ENCODE data around the gene CD164L2.

DNA sequence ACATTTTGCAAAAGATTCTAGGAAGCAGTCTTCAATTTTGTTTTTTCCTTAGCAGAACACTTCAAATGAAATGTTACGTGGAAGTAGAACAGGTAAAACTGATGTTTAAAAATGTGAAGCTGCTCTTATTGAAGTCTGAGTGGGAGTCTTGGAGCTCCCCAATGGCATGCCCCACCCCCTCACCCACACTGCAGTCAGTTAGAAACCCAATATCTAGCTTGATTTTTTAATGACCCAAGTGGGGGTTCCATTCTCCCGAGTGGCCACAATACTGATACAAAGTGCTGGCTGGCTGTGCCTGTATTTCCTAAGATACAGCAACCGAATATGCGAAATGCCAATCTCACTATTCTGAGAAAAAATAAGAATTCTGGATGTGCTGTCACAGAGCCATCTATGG, 40.6 kb upstream of the CD164L2 start:
- TF ChIP-seq EZH2 (IDR thresholded peaks at IDR 0.05; ENCODE audit: low read depth, unreplicated experiment) (no peak), POLR2AphosphoS5 (IDR thresholded peaks at IDR 0.05; ENCODE audit: low read depth) (no peak), EZH2phosphoT487 (IDR thresholded peaks at IDR 0.05; ENCODE audit: unreplicated experiment) (no peak), CREB1 (CRISPR knock-in tag; IDR thresholded peaks at IDR 0.05; ENCODE audit: low read depth) (no peak), JUNB (IDR thresholded peaks at IDR 0.05; ENCODE audit: unreplicated experiment) (no peak), ZNF114 (CRISPR knock-in tag; IDR thresholded peaks at IDR 0.05) (no peak)
- TF ChIP-seq, protein P1, sequence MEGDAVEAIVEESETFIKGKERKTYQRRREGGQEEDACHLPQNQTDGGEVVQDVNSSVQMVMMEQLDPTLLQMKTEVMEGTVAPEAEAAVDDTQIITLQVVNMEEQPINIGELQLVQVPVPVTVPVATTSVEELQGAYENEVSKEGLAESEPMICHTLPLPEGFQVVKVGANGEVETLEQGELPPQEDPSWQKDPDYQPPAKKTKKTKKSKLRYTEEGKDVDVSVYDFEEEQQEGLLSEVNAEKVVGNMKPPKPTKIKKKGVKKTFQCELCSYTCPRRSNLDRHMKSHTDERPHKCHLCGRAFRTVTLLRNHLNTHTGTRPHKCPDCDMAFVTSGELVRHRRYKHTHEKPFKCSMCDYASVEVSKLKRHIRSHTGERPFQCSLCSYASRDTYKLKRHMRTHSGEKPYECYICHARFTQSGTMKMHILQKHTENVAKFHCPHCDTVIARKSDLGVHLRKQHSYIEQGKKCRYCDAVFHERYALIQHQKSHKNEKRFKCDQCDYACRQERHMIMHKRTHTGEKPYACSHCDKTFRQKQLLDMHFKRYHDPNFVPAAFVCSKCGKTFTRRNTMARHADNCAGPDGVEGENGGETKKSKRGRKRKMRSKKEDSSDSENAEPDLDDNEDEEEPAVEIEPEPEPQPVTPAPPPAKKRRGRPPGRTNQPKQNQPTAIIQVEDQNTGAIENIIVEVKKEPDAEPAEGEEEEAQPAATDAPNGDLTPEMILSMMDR (conservative IDR thresholded peaks at IDR 0.05; ENCODE audit: low read depth in 2 of 2): no peak
- TF ChIP-seq, protein P2, sequence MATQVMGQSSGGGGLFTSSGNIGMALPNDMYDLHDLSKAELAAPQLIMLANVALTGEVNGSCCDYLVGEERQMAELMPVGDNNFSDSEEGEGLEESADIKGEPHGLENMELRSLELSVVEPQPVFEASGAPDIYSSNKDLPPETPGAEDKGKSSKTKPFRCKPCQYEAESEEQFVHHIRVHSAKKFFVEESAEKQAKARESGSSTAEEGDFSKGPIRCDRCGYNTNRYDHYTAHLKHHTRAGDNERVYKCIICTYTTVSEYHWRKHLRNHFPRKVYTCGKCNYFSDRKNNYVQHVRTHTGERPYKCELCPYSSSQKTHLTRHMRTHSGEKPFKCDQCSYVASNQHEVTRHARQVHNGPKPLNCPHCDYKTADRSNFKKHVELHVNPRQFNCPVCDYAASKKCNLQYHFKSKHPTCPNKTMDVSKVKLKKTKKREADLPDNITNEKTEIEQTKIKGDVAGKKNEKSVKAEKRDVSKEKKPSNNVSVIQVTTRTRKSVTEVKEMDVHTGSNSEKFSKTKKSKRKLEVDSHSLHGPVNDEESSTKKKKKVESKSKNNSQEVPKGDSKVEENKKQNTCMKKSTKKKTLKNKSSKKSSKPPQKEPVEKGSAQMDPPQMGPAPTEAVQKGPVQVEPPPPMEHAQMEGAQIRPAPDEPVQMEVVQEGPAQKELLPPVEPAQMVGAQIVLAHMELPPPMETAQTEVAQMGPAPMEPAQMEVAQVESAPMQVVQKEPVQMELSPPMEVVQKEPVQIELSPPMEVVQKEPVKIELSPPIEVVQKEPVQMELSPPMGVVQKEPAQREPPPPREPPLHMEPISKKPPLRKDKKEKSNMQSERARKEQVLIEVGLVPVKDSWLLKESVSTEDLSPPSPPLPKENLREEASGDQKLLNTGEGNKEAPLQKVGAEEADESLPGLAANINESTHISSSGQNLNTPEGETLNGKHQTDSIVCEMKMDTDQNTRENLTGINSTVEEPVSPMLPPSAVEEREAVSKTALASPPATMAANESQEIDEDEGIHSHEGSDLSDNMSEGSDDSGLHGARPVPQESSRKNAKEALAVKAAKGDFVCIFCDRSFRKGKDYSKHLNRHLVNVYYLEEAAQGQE (IDR thresholded peaks at IDR 0.05; ENCODE audit: unreplicated experiment): no peak
- TF ChIP-seq, protein P3, sequence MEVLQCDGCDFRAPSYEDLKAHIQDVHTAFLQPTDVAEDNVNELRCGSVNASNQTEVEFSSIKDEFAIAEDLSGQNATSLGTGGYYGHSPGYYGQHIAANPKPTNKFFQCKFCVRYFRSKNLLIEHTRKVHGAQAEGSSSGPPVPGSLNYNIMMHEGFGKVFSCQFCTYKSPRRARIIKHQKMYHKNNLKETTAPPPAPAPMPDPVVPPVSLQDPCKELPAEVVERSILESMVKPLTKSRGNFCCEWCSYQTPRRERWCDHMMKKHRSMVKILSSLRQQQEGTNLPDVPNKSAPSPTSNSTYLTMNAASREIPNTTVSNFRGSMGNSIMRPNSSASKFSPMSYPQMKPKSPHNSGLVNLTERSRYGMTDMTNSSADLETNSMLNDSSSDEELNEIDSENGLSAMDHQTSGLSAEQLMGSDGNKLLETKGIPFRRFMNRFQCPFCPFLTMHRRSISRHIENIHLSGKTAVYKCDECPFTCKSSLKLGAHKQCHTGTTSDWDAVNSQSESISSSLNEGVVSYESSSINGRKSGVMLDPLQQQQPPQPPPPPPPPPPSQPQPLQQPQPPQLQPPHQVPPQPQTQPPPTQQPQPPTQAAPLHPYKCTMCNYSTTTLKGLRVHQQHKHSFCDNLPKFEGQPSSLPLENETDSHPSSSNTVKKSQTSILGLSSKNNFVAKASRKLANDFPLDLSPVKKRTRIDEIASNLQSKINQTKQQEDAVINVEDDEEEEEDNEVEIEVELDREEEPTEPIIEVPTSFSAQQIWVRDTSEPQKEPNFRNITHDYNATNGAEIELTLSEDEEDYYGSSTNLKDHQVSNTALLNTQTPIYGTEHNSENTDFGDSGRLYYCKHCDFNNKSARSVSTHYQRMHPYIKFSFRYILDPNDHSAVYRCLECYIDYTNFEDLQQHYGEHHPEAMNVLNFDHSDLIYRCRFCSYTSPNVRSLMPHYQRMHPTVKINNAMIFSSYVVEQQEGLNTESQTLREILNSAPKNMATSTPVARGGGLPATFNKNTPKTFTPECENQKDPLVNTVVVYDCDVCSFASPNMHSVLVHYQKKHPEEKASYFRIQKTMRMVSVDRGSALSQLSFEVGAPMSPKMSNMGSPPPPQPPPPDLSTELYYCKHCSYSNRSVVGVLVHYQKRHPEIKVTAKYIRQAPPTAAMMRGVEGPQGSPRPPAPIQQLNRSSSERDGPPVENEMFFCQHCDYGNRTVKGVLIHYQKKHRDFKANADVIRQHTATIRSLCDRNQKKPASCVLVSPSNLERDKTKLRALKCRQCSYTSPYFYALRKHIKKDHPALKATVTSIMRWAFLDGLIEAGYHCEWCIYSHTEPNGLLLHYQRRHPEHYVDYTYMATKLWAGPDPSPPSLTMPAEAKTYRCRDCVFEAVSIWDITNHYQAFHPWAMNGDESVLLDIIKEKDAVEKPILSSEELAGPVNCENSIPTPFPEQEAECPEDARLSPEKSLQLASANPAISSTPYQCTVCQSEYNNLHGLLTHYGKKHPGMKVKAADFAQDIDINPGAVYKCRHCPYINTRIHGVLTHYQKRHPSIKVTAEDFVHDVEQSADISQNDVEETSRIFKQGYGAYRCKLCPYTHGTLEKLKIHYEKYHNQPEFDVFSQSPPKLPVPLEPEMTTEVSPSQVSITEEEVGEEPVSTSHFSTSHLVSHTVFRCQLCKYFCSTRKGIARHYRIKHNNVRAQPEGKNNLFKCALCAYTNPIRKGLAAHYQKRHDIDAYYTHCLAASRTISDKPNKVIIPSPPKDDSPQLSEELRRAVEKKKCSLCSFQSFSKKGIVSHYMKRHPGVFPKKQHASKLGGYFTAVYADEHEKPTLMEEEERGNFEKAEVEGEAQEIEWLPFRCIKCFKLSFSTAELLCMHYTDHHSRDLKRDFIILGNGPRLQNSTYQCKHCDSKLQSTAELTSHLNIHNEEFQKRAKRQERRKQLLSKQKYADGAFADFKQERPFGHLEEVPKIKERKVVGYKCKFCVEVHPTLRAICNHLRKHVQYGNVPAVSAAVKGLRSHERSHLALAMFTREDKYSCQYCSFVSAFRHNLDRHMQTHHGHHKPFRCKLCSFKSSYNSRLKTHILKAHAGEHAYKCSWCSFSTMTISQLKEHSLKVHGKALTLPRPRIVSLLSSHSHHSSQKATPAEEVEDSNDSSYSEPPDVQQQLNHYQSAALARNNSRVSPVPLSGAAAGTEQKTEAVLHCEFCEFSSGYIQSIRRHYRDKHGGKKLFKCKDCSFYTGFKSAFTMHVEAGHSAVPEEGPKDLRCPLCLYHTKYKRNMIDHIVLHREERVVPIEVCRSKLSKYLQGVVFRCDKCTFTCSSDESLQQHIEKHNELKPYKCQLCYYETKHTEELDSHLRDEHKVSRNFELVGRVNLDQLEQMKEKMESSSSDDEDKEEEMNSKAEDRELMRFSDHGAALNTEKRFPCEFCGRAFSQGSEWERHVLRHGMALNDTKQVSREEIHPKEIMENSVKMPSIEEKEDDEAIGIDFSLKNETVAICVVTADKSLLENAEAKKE (CRISPR knock-in tag; IDR thresholded peaks at IDR 0.05): no peak

Data from GM23338 (cell line).